HEK293 (cell line): ENCODE measurements around the gene MYRIP.

Experiments used
- OVOL3 ChIP-seq: fragments of 450-650 bp; formaldehyde crosslinking; IDR thresholded peaks from 2 replicates; pipeline ENCODE4 v1.5.1; 2016; ENCODE audit warnings: missing biosample characterization, missing genetic modification characterization
- YY1 ChIP-seq: fragments of 450-650 bp; formaldehyde crosslinking; IDR thresholded peaks from 2 replicates; pipeline ENCODE4 v1.5.1; 2018; ENCODE audit warnings: missing biosample characterization, missing genetic modification characterization
- ZNF146 ChIP-seq: fragments of 450-650 bp; formaldehyde crosslinking; IDR thresholded peaks from 2 replicates; pipeline ENCODE4 v1.5.1; 2016; ENCODE audit warnings: missing biosample characterization, missing genetic modification characterization
- ZNF292 ChIP-seq: fragments of 450-650 bp; formaldehyde crosslinking; IDR thresholded peaks from 2 replicates; pipeline ENCODE4 v1.5.1; 2016; ENCODE audit warnings: low read depth, missing biosample characterization, missing genetic modification characterization, borderline replicate concordance
- ZNF561 ChIP-seq: fragments of 450-650 bp; IDR thresholded peaks from 2 replicates; pipeline ENCODE4 v1.5.1; 2018; ENCODE audit warnings: missing biosample characterization, missing genetic modification characterization, borderline replicate concordance
- ZNF596 ChIP-seq: fragments of 450-650 bp; IDR thresholded peaks from 2 replicates; pipeline ENCODE4 v1.5.0; 2018; ENCODE audit warnings: missing biosample characterization, mild to moderate bottlenecking, missing genetic modification characterization, moderate library complexity

DNA sequence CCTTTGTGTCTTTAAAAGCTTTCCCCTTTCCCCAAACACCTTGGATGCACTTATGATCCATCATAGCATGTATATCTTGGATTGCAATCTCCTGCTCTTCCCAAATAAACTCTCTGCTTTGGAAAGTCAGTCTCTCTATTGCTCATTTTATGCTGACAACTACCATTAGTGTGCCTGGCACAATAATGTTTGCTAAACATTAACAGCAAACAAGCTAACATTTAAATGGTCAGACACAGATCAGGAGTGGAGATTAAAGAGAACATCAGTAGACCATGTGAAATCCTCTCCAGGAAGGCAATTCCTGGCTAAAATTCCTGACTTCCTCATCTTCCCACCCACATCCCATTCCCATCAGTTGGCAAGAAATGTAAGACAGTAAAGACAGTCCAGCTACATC is 455.8 kb downstream of the MYRIP start:
- TF ChIP-seq ZNF561 (tag by site-specific recombination) (no peak), ZNF146 (tag by site-specific recombination) (no peak), ZNF596 (tag by site-specific recombination) (no peak), ZNF292 (tag by site-specific recombination) (no peak), YY1 (no peak), OVOL3 (no peak)
